Effector memory CD8-positive, alpha-beta T cell (primary cell): Measurements from ENCODE around the gene SWT1.

Experiments used
- ATAC-seq: fragments of 150-1000 bp; cut with Tn5 transposase; replicated peaks from 2 replicates; pipeline ENCODE4 v1.10.0; 2021; ENCODE audit warnings: mild to moderate bottlenecking, moderate library complexity
- DNase-seq, 3 experiments: peaks; one replicate each; pipeline ENCODE4 v3.0.0; 2021
- H3K27ac Mint-ChIP-seq, 2 donors: one replicate each; pipeline ENCODE4 v1.8.0; 2022; ENCODE audit warnings: mild to moderate bottlenecking in 2 of 2, mixed read lengths in 2 of 2, moderate library complexity in 2 of 2
- H3K27me3 Mint-ChIP-seq, 2 donors: one replicate each; pipeline ENCODE4 v1.8.0; 2022; ENCODE audit warnings: mixed read lengths in 2 of 2
- H3K36me3 Mint-ChIP-seq: one replicate; pipeline ENCODE4 v1.8.0; 2022; ENCODE audit warnings: mild to moderate bottlenecking, moderate library complexity, mixed read lengths; ENCODE audit not compliant: insufficient read depth
- H3K4me1 Mint-ChIP-seq, 2 donors: one replicate each; pipeline ENCODE4 v1.8.0; 2022; ENCODE audit warnings: low read depth in 2 of 2, mixed read lengths in 2 of 2
- H3K4me3 Mint-ChIP-seq, 2 donors: one replicate each; pipeline ENCODE4 v1.8.0; 2022; ENCODE audit warnings: mild to moderate bottlenecking in 2 of 2, mixed read lengths in 2 of 2, moderate library complexity in 2 of 2
- H3K9me3 Mint-ChIP-seq, 2 donors: one replicate each; pipeline ENCODE4 v1.8.0; 2022; ENCODE audit warnings: mixed read lengths in 2 of 2

The SWT1 gene

GRCh38 chr1:185263292-185263691, 106.3 kb downstream of the SWT1 start:
- Mint-ChIP-seq H3K27me3 (no peaks in the 10 kb centered on the region), H3K27ac (no peak overlapping the region), H3K4me3 (no peak overlapping the region), H3K4me1 (no peaks in the 10 kb centered on the region), H3K9me3 (no peaks in the 10 kb centered on the region), H3K36me3 (no peaks in the 10 kb centered on the region)
- DNase-seq (no peak), ATAC-seq (no peak)

GRCh38 chr1:185263780-185264179, 106.8 kb downstream of the SWT1 start:
- H3K9me3 Mint-ChIP-seq: no peaks in the 10 kb centered on the region
- H3K27me3 Mint-ChIP-seq: no peaks in the 10 kb centered on the region
- H3K36me3 Mint-ChIP-seq: no peaks in the 10 kb centered on the region
- ATAC-seq (no peak), DNase-seq (no peak)
- no peak overlapping the region for H3K4me3 Mint-ChIP-seq
- no peaks in the 10 kb centered on the region for H3K4me1 Mint-ChIP-seq
- no peak overlapping the region for H3K27ac Mint-ChIP-seq

- Mint-ChIP-seq H3K4me3 (no peak overlapping the region), H3K9me3 (no peaks in the 10 kb centered on the region), H3K27ac (no peak overlapping the region)
Measured at GRCh38 chr1:185265314-185265713, 108.3 kb downstream of the SWT1 start.

GRCh38 chr1:185267301-185267700, 110.3 kb downstream of the SWT1 start:
- Mint-ChIP-seq H3K36me3 (no peaks in the 10 kb centered on the region), H3K4me1 (no peaks in the 10 kb centered on the region), H3K9me3 (no peaks in the 10 kb centered on the region), H3K27me3 (no peaks in the 10 kb centered on the region), H3K27ac (no peak overlapping the region), H3K4me3 (no peak overlapping the region)
- no peak for DNase-seq
- no peak for ATAC-seq

More at GRCh38 chr1:185265314-185265713, 108.3 kb downstream of the SWT1 start:
- Mint-ChIP-seq H3K4me1 (no peaks in the 10 kb centered on the region), H3K27me3 (no peaks in the 10 kb centered on the region), H3K36me3 (no peaks in the 10 kb centered on the region)
- ATAC-seq (no peak), DNase-seq (no peak)

GRCh38 chr1:185267701-185268100, 110.7 kb downstream of the SWT1 start:
- H3K27me3 Mint-ChIP-seq: no peaks in the 10 kb centered on the region
- DNase-seq: no peak
- H3K27ac Mint-ChIP-seq: no peak overlapping the region
- H3K9me3 Mint-ChIP-seq: no peaks in the 10 kb centered on the region
- H3K36me3 Mint-ChIP-seq: no peaks in the 10 kb centered on the region
- H3K4me1 Mint-ChIP-seq: no peaks in the 10 kb centered on the region
- no peak for ATAC-seq
- H3K4me3 Mint-ChIP-seq: no peak overlapping the region

- ATAC-seq (no peak), DNase-seq (no peak)
- H3K4me1 Mint-ChIP-seq: no peaks in the 10 kb centered on the region
- no peaks in the 10 kb centered on the region for H3K9me3 Mint-ChIP-seq
- no peaks in the 10 kb centered on the region for H3K36me3 Mint-ChIP-seq
- no peaks in the 10 kb centered on the region for H3K27me3 Mint-ChIP-seq
- H3K4me3 Mint-ChIP-seq: no peak overlapping the region
- no peak overlapping the region for H3K27ac Mint-ChIP-seq
Measured at GRCh38 chr1:185268352-185268751, 111.4 kb downstream of the SWT1 start.

- no peak overlapping the region for H3K27ac Mint-ChIP-seq
- ATAC-seq (no peak), DNase-seq (no peak)
- H3K4me3 Mint-ChIP-seq: no peak overlapping the region
- H3K36me3 Mint-ChIP-seq: no peaks in the 10 kb centered on the region
- no peaks in the 10 kb centered on the region for H3K27me3 Mint-ChIP-seq
- H3K4me1 Mint-ChIP-seq: no peaks in the 10 kb centered on the region
- no peaks in the 10 kb centered on the region for H3K9me3 Mint-ChIP-seq
Measured at GRCh38 chr1:185271921-185272320, 115.0 kb downstream of the SWT1 start.

GRCh38 chr1:185279571-185279970, 122.6 kb downstream of the SWT1 start:
- no peak for ATAC-seq

GRCh38 chr1:185280589-185280988, 123.6 kb downstream of the SWT1 start:
- H3K4me3 Mint-ChIP-seq: peak overlapping the region; percentile 43 to 59
- H3K27ac Mint-ChIP-seq: peak overlapping the region; percentile 65 to 94
- peaks cover 4% of the 10 kb centered on the region for H3K36me3 Mint-ChIP-seq
- no peak for DNase-seq
- H3K4me1 Mint-ChIP-seq: peaks cover 26 to 27% of the 10 kb centered on the region in 2 donors
- H3K27me3 Mint-ChIP-seq: no peaks in the 10 kb centered on the region
- H3K9me3 Mint-ChIP-seq: peaks cover 0 to 2% of the 10 kb centered on the region in 2 donors
- peak; percentile 18 for ATAC-seq

More at GRCh38 chr1:185279571-185279970, 122.6 kb downstream of the SWT1 start:
- Mint-ChIP-seq H3K9me3 (peaks cover 0 to 2% of the 10 kb centered on the region in 2 donors), H3K4me3 (no peak overlapping the region), H3K27ac (peak overlapping the region in 1 of 2 donors; percentile 94), H3K4me1 (peaks cover 23% of the 10 kb centered on the region in 2 donors), H3K27me3 (no peaks in the 10 kb centered on the region), H3K36me3 (peaks cover 4% of the 10 kb centered on the region)
- no peak for DNase-seq

- Mint-ChIP-seq H3K27me3 (no peaks in the 10 kb centered on the region), H3K36me3 (peaks cover 4% of the 10 kb centered on the region), H3K9me3 (peaks cover 0 to 2% of the 10 kb centered on the region in 2 donors), H3K4me3 (peak overlapping the region; percentile 4 to 59), H3K27ac (peak overlapping the region; percentile 65 to 94), H3K4me1 (peaks cover 26 to 27% of the 10 kb centered on the region in 2 donors)
- DNase-seq (peak; percentile 20 to 31 (median 28)), ATAC-seq (peak; percentile 96)
Measured at GRCh38 chr1:185281245-185281644, 124.3 kb downstream of the SWT1 start.

- peaks cover 0 to 2% of the 10 kb centered on the region in 2 donors for H3K9me3 Mint-ChIP-seq
- H3K4me3 Mint-ChIP-seq: no peak overlapping the region
- ATAC-seq (no peak), DNase-seq (no peak)
- H3K4me1 Mint-ChIP-seq: peaks cover 26 to 28% of the 10 kb centered on the region in 2 donors
- H3K27ac Mint-ChIP-seq: no peak overlapping the region
- no peaks in the 10 kb centered on the region for H3K27me3 Mint-ChIP-seq
- peaks cover 4% of the 10 kb centered on the region for H3K36me3 Mint-ChIP-seq
Measured at GRCh38 chr1:185284116-185284515, 127.1 kb downstream of the SWT1 start.

GRCh38 chr1:185284533-185285276, 127.7 kb downstream of the SWT1 start:
- Mint-ChIP-seq H3K27me3 (no peaks in the 10 kb centered on the region), H3K27ac (peak overlapping the region in 1 of 2 donors; percentile 18), H3K9me3 (peaks cover 0 to 4% of the 10 kb centered on the region in 2 donors), H3K4me3 (no peak overlapping the region), H3K4me1 (peaks cover 23 to 26% of the 10 kb centered on the region in 2 donors), H3K36me3 (peaks cover 4% of the 10 kb centered on the region)
- DNase-seq (no peak), ATAC-seq (no peak)

- Mint-ChIP-seq H3K4me3 (no peak overlapping the region), H3K4me1 (peaks cover 3 to 8% of the 10 kb centered on the region in 2 donors), H3K9me3 (peaks cover 0 to 4% of the 10 kb centered on the region in 2 donors), H3K27me3 (no peaks in the 10 kb centered on the region), H3K36me3 (peaks cover 3% of the 10 kb centered on the region), H3K27ac (no peak overlapping the region)
- ATAC-seq: peak; percentile 40
- DNase-seq: no peak
Measured at GRCh38 chr1:185287451-185287850, 130.5 kb downstream of the SWT1 start.

- DNase-seq (no peak), ATAC-seq (no peak)
- no peaks in the 10 kb centered on the region for H3K27me3 Mint-ChIP-seq
- peaks cover 3 to 8% of the 10 kb centered on the region in 2 donors for H3K4me1 Mint-ChIP-seq
- H3K36me3 Mint-ChIP-seq: peaks cover 3% of the 10 kb centered on the region
- peaks cover 0 to 4% of the 10 kb centered on the region in 2 donors for H3K9me3 Mint-ChIP-seq
- H3K27ac Mint-ChIP-seq: no peak overlapping the region
- no peak overlapping the region for H3K4me3 Mint-ChIP-seq
Measured at GRCh38 chr1:185288435-185288834, 131.5 kb downstream of the SWT1 start.
